Cardiac septum (tissue), 1 donor: ENCODE results near the gene GNPDA2. TPM values are rescaled to one million over a fixed set of nuclear protein-coding genes. Genes with fewer than 3 reads are reported as not detected.
"Not testable (repeated sequence)": the region's sequence is repeated elsewhere in the genome, so short reads cannot be mapped to it uniquely, and the experiment has no call there.

Experiments used
- DNase-seq: peaks from one replicate; pipeline ENCODE4 v3.0.0-alpha.2; 2020; ENCODE audit warnings: low spot score
- intact Hi-C: fragments of 100-400 bp; cut with DNase I; formaldehyde crosslinking; loops from one replicate; pipeline ENCODE4 v1.14.0; 2022
- long read RNA-seq: library from polyadenylated mRNA; unstranded; transcript quantifications from one replicate; pipeline ENCODE4 v2.0.0, GENCODE V29; 2021
- total RNA-seq: library from RNA; stranded (reverse); fragmentation: NEBNext Ultra II Directional; extraction: Animal tissue kit (Norgen Biotek cat#: 25700); gene quantifications from one replicate; pipeline ENCODE4 v1.2.1, GENCODE V29; 2021
- donor health status: DM: no; HTN: no; CAD: no.

The GNPDA2 gene
- 16.4 TPM for total RNA-seq
- long read RNA-seq, full-length matches to known transcripts = 18 of 31 reads
- long read RNA-seq, partial matches to known transcripts = 6 of 31 reads
- long read RNA-seq, other reads (novel, unspliced or antisense) = 7 of 31 reads

DNA sequence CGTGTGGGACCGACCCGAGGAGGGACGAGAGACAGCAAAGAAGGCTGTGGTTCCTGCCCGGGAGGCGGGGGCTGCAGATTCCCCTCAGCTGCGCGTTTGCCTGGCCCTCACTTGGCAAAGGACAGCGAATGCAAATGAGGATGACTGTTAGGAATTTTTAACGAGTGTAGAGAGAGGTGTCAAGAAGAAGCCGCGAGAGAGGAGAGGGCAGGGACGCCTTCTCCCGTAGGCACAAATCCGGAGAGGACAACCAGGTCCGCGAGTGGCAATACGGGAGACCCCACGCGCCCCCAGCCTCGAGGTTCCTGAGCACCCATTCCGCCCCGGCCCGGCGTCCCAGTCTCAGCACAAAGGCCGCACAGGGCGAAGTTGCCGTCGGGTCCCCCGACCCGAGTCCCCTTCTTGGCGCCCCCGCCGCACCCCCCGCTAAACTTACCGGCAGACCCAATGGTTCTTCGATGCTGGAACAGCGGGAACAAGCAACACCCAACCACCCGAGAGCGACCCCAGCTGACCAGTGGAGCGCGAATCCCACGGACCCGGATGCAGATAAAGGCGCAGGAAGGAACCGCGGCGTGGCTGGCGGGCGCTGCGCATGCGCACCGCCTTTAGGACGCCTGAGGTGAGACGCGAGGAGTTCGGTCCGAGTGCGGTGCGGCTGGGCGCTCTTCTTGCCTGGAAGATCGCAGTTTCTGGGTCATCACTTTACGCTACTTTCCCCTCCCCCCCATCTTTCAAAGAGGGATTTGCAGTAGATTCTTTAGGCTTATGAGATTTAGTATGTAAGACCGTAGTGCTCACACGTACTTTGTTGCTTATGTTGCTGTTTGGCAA, at the start of gene GNPDA2:
Gene GNPDA2, minus strand, starts transcription at position 519 of the 834 bp plus-strand sequence. CDS start 4,349 bp downstream, outside the sequence.
- DNase-seq = peak; percentile 93
- intact Hi-C loops = no loop called here

DNA sequence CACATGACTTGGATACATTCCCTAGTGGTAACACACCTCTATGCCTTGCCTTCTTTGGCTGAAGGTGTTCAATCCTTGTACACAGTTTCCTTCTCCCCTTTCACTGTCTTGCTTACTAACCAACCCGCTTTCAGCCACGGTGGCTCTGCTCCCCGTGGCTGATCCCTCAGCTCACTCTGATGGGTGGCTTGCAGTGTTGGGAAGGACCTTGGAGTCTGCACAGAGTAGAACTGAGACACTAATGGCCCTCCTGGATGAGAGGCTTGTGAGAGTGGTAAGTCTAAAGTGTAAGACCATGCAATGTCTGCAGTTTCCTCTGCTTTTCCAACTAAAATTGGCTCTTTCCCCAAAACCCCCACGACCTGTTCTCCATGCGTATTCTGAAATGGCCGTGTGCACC, 46.0 kb upstream of the GNPDA2 start:
- DNase-seq = no peak
- intact Hi-C loops = no loop called here

DNA sequence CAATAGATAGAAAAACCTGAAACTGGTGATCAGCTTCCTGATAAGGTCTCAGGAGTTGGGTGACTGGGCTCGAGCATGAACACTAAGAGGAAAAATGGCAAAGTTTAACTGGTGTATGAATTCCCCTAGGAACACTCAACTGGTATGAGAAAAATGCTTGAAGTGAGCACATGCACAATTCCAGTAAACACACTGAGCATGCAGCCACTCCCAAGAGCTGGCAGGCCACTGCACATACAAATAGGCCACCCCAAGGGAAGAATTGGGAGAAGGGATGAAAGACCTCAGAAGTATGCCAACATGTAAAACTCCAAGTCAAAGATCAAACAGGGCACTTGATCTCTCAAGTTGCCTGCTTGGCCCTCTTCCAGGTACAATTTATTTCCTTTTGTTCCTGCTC, 45.4 kb upstream of the GNPDA2 start:
- DNase-seq = no peak
- intact Hi-C loops = no loop called here

DNA sequence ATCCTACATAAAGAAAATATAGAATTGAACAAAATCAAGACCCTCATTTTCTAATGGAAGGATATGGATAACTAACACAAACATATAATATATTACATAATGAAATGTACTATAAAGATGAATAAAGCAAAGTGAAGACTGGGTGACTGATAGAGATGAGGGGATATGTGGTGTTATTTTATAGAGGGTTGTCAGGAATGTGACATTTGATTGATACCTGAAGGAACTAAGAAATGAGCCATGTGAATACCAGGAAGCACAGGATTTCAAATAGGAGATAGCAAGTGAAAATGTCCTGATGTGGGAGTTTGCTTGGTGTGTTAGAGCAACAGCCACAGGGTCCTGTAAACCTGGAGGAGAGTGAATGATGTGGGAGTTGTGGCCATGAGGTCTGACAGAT, 40.1 kb upstream of the GNPDA2 start:
- no peak for DNase-seq
- intact Hi-C loops = loop anchor here (10.0 kb wide), 1 partner anchor 48 kb away; no protein-coding TSS in a partner anchor

DNA sequence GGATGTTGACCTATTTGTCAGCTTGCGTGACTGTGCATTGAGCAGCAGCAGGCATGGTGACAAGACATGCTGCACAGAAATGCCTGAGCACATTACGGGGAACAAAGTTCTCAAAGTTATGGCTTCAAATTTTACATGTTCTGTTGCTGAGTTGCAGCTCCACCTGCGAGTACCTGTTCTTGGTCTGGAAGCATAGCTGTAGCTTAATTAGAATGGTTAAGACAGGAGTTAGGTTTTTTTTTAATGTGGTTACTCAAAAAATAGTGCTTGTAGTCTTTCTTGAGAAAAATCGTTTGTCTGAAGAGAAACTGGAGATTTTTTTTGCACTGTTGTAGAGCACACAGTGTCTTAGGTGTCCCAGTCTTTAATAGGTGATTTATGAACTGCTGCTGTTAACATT, 38.8 kb upstream of the GNPDA2 start:
- intact Hi-C loops = loop anchor here (10.0 kb wide), 1 partner anchor 50 kb away; no protein-coding TSS in a partner anchor
- no peak for DNase-seq

DNA sequence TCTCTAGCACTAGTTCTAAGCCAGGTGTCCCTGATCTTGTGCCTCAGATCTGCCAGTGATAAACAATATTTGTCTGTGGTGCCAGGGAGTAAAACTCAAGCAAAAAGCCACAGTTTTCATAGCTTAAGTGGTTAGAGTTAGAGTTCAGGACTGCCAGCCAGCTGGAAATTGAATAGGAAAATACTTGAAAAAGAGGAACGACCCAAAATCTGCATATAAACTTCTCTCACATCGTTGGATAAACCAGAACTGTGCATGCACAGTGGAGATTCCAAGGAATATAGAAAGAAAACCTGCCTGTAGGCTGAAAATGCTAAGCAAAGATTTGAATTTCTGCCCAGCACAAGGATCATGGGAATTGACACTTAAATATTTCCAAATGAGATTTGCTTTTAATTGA, 35.0 kb upstream of the GNPDA2 start:
- intact Hi-C loops = loop anchor here (10.0 kb wide), 1 partner anchor 53 kb away; no protein-coding TSS in a partner anchor
- DNase-seq = no peak

DNA sequence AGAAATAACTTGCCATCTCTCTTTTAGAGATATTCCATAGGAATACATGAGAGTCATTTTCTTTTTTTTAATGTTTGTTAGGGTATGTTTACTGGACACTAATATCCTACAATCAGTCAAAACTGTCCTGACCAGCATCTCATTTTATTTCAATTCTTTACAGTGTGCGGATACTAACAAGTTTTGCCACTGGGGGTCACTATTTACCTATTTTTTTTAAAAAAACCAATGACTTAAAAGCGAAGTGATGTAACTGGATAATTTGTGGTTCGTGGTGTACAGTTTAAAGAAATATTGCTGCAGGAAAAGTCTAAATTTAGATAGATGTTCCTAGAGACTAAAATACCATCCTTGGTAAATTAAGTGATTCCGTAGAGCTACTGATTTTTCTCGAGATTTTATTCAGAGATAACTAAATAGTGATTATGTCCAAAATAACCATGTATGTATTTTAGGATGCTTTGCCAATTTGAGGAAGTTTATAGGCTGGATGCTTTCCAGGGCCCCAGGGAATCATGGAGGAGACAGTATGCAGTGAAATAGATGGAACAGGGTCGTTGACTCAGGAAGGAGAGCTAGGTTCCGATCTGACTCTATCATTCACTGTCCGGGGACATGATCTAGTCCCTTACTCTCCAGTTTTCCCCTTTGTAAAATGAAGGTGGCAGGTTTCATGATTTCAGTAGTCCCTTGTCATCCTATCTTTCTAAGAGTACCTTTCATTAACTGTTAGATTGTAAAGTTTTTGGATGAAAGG, 34.0 kb upstream of the GNPDA2 start:
- DNase-seq = no peak
- intact Hi-C loops = loop anchor here (10.0 kb wide), 1 partner anchor 54 kb away; no protein-coding TSS in a partner anchor

DNA sequence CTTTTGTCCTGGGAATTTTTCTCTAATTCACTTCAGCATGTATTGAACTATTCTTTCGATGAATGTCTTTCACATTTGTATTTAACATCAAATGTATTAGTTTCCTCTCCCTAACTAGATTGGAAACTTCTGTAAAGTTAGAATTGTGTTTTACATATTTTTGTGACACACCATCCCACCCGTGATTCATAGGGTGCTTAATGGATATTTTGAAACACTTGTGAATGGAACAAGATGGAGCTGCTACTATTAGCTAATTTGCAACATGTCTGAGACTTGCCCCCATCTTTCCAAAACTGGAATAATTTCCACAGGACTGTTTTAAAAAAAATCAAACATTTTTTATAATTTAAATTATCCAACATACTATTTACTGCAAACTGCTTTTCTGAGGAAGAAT, 30.2 kb upstream of the GNPDA2 start:
- intact Hi-C loops = loop anchor here (5.0 to 10.0 kb wide), 2 partner anchors 688 to 1516 kb away; no protein-coding TSS in a partner anchor
- DNase-seq = no peak

DNA sequence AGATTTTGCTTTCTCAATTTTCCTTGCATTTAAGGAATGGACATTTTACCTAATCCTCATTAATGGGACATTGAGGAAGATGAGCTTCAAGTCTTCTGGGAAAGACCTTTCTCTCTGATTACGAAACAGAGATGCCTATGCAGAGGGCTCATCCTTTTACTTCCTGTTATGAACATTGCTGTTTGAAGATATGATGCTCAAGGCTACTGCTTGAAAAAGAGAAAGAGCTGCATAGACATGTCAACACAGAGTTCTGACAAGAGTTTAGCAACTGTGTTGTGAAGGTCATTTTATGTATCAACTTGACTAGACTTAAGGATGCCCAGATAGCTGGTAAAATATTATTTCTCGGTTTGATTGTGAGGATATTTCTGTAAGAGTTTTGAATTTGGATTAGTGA, 13.8 kb upstream of the GNPDA2 start:
- intact Hi-C loops = no loop called here
- DNase-seq = no peak

DNA sequence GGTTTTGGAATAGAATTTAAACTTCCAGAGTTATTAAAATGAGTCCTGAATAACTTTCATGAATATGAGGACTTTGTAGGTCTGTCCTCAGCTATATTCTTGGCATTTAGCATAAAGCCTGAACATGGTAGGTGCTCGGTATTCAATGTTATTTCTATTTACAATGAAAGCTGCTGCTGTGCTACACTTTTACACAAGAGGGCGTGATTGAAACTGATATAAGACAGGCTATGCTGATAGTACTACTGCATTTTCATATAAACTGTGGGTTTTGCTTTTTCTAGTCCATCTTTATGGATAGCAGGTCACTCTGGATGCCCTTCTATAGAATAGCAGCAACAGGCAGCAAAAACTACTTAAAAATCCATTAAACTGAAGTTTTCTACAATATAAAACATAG, 12.3 kb upstream of the GNPDA2 start:
- intact Hi-C loops = no loop called here

DNA sequence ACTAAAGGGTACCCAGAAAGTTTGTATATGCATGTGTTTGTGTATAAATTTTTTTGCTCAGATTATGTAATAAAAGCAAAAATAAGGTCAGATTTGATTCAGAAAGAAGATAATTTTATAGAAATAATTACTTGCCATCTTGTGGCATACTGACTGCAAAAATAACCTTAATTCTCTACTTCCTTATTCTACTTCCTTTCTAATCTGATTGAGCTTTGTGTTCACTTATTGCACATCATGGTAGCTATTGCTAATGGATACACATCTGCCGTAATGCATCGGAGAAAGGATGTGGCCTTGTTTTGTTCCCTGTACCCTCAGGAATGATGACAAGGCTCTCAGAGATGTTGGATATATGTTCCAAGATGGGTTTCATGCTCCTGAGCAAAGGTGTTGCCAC, 10.5 kb upstream of the GNPDA2 start:
- DNase-seq = no peak
- intact Hi-C loops = no loop called here

More for the DNA sequence above, 12.3 kb upstream of the GNPDA2 start:
- DNase-seq = no peak

DNA sequence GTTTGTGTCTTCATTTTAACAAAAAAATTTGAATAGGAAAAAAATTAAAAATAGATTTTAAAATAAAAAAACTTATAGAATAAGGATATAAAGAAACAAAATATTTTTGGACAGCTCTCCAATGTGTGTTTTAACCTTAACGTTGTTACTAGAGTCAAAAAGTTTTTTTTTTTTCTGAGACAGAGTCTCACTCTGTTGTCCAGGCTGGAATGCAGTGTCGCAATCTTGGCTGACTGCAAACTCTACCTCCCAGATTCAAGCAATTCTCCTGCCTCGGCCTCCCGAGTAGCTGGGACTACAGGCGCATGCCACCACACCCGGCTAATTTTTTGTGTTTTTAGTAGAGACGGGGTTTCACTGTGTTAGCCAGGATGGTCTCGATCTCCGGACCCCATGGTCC, 2.3 kb upstream of the GNPDA2 start:
- intact Hi-C loops, DNase-seq: not testable (repeated sequence)

DNA sequence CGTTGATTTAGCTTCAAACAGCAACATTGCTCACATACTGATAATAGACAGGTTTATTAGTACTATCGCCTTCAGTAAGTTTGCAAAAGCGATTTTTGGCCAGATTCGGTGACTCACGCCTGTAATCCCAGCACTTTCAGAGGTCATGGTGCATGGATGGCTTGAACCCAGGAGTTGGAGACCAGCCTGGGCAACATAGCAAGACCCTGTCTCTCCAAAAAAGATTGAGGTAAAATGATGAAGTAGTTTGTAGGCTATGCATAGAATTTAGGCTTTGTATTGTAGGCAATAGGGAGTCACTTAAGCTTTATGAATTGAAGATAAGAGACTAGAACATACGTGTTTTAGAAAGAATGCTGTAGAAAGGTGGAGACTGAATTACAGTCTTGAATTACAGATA, 1.1 kb upstream of the GNPDA2 start:
- no peak for DNase-seq
- intact Hi-C loops = no loop called here

DNA sequence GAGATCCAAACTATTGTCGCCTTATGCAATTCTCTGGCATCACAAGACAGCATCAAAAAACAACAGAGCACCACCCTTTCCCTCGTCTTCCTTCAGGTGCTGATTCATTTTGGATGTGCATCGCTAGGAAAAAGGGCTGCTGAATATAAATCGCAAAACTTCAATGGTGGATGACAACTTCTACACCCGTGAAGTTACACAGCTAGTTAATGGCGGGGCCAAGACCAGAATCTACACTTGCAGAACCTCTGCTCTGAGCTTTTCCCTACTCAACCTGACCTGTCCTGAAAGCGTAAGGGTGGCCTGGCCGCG, 674 bp downstream of the GNPDA2 start:
- no peak for DNase-seq
- intact Hi-C loops = loop anchor here (1.0 kb wide), 1 partner anchor 47 kb away; the partner anchor contains the start of gene GUF1

DNA sequence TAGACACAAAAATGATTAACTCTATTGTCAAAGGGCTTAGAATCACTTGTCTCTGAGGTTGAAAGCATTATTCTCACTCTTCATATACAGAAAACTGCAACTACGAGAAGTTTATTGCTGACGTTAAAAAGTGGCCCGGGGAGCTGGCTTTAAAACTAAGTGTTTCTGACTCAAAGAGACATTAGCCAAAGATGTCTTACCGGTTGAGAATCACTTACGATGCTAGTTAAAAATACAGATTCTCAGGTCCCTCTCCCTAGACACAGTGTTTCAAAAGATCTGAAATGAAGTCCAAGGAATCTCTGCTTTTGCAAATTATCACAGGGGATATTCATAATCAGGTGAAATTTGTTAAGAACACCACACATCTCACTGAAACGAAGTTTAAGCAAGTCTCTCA, 1.2 kb downstream of the GNPDA2 start:
- intact Hi-C loops = loop anchor here (1.0 kb wide), 1 partner anchor 47 kb away; the partner anchor contains the start of gene GUF1
- DNase-seq = no peak

DNA sequence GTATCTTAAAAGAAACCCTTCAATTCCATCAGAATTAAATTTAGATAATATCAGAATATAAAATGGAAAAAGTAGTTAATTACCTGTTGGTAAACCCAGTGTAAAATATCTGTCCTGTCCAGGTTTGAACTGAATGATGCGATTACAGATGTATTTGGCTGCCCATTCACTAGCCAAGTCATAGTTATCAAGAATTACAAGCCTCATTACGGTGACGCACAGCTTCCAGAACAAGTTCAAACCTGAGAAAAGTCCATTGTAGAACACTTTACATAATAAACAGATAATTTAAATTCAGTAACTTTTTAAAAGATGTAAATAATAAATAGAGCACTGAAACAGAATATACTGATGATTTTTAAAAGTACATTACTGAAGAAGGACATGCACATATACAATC, 4.4 kb downstream of the GNPDA2 start:
- no peak for DNase-seq
- intact Hi-C loops = no loop called here

DNA sequence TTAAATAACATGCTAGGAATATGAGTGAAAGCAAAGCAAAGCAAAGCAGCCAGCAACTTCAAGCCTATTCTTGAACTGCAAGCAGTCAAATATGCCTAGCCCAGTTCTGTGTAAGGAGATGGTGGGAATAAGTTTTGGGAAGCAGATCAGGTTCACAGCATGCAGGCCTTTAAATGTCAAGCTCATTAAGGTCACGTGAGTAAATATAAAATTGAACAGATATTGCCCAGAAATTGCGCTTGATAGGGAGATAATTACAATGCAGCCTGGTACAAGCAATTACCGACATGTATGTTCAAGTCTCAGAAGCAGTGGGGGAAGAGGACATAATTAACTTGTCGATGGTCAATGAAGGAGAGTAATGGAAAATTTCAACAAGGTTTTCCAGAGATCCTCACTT, 6.0 kb downstream of the GNPDA2 start:
- intact Hi-C loops = no loop called here
- no peak for DNase-seq

DNA sequence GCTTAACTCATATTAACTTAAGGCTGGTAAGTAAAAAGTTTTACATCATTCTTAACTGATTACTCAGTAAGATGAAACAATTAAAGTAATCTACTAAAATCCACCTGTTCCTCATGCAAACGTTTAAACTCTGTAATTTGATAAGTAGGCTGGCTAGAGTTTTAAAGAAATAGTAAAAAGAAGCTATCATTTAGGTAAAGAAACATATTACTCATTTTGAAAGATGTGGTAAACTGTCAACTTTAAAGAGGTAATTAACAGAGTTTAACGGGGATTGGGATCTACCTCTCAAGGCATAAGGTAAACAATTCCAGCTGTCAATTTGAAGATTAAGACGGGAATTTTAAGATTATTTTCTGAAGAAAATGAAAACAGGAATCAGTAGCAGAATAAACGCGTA, 9.8 kb downstream of the GNPDA2 start:
- intact Hi-C loops = no loop called here
- no peak for DNase-seq

DNA sequence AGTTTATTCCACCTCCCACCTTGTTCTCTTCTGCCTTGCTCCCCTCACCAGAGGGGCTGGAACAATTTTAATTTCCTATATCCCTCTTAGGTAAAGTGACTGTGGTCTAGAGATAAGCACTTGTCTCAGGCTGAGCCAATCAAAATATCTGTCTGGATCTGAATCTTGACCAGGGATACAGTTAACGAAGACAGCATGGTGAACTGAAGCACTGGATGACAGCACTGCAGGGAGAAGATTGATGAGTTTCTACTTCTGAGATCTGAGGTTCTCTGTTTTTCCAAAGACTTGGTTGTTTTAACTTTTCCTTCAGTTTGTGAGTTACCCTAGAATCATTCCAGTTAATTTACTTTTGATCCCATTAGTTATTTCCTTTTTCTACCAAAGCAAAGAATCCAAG, 13.2 kb downstream of the GNPDA2 start:
- DNase-seq = no peak
- intact Hi-C loops = no loop called here

DNA sequence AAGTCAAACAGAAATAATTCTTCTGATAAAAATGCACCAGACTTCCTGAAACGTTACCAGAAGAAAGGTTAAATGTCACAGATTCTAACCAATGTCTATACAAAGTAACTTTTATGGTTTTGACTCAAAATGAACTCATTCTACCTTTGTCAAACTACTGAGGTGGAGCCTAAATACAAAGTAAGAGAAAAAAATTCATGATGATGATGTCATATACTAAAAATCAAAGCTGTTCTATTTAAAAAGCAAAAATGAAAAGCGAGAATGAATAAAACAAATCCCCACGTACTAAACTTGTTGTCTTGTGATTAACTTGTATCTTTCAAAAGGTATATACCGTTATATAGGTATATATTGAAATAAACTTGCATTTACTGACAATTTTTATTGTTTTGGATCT, 21.7 kb downstream of the GNPDA2 start:
- intact Hi-C loops = no loop called here

More for the DNA sequence above, 21.7 kb downstream of the GNPDA2 start:
- DNase-seq = no peak
